GM12878 (cell line): ENCODE results near the gene NES. TPM values are rescaled to one million over a fixed set of nuclear protein-coding genes. Genes with fewer than 3 reads are reported as not detected.

ENCODE experiments used
- ATAC-seq: fragments of 200-7000 bp; cut with Tn5 transposase; 3 replicates; pipeline ENCODE4 v1.9.1; 2020; ENCODE audit warnings: mild to moderate bottlenecking, moderate library complexity
- BruUV-seq: library from RNA; stranded (reverse); fragments of 400-500 nt; replicated peaks from 2 replicates; lab custom pipeline; 2021; lab: Mats Ljungman, UMichigan
- CTCF ChIA-PET: fragments of 300-600 bp; sonication (Branson Sonifier 250); formaldehyde crosslinking; extraction: SDS; loops from one replicate; lab custom pipeline; 2021; ENCODE audit warnings: inconsistent platforms; lab: Yijun Ruan, JAX
- POLR2A ChIA-PET: fragments of 350-600 bp; formaldehyde crosslinking; extraction: SDS; loops from one replicate; lab custom pipeline; 2021; ENCODE audit warnings: inconsistent platforms; lab: Charles Lee
- RAD21 ChIA-PET: fragments of 300-600 bp; sonication (Branson Sonifier 250); formaldehyde crosslinking; loops from one replicate; lab custom pipeline; 2023; ENCODE audit warnings: antibody characterized with exemption; ENCODE audit not compliant: unreplicated experiment; lab: Charles Lee
- SMC1A ChIA-PET: fragments of 300-600 bp; sonication (Branson Sonifier 250); formaldehyde crosslinking; loops from one replicate; lab custom pipeline; 2023; ENCODE audit not compliant: unreplicated experiment, uncharacterized antibody; lab: Charles Lee
- DNase-seq: peaks from one replicate; pipeline ENCODE4 v3.0.0-alpha.2; 2011; ENCODE audit warnings: low read depth, low spot score
- FAIRE-seq: peaks from 3 replicates; lab custom pipeline; 2011; peaks lifted over from hg19 to GRCh38; lab: Jason Lieb, UNC
- H2AFZ ChIP-seq: 2 replicates; pipeline ENCODE4 v1.6.0; 2011; ENCODE audit warnings: low read depth, low read length, control low read depth; ENCODE audit not compliant: control insufficient read depth
- H3K27ac ChIP-seq: 2 replicates; pipeline ENCODE4 v1.5.1; 2011; ENCODE audit warnings: control low read depth; ENCODE audit not compliant: control insufficient read depth, insufficient read depth
- H3K27me3 ChIP-seq, 2 experiments: replicated peaks in 1 of 2; 2 replicates each; pipeline versions ENCODE4 v1.6.0 to v1.6.1; 2011; ENCODE audit warnings: low read length in 1 of 2; ENCODE audit not compliant: control insufficient read depth in 2 of 2, insufficient read depth in 2 of 2
- H3K36me3 ChIP-seq, 2 experiments: 2 replicates each; pipeline ENCODE4 v1.5.1; 2011; ENCODE audit warnings: low read length in 1 of 2; ENCODE audit not compliant: control insufficient read depth in 2 of 2, insufficient read depth in 2 of 2
- H3K4me1 ChIP-seq: 2 replicates; pipeline ENCODE4 v1.6.1; 2011; ENCODE audit warnings: mild to moderate bottlenecking, low read length, moderate library complexity, mixed read lengths; ENCODE audit not compliant: control insufficient read depth, insufficient read depth
- H3K4me2 ChIP-seq: 2 replicates; pipeline ENCODE4 v1.6.0; 2011; ENCODE audit warnings: control low read depth; ENCODE audit not compliant: control insufficient read depth, insufficient read depth
- H3K4me3 ChIP-seq: fragments of 200-600 bp; sonication (generic); 2 replicates; pipeline ENCODE4 v1.5.1; 2016
- H3K79me2 ChIP-seq: 2 replicates; pipeline ENCODE4 v1.6.0; 2011; ENCODE audit warnings: low read length; ENCODE audit not compliant: control insufficient read depth, insufficient read depth
- H3K9ac ChIP-seq: 2 replicates; pipeline ENCODE4 v1.8.0; 2011; ENCODE audit warnings: low read length, control low read depth, mixed read lengths; ENCODE audit not compliant: control insufficient read depth, insufficient read depth
- H3K9me3 ChIP-seq: replicated peaks from 3 replicates; pipeline ENCODE4 v1.5.1; 2011; ENCODE audit warnings: mild to moderate bottlenecking, low read length; ENCODE audit not compliant: control insufficient read depth, insufficient read depth
- H4K20me1 ChIP-seq: 2 replicates; pipeline ENCODE4 v1.6.0; 2011; ENCODE audit not compliant: control insufficient read depth, insufficient read depth
- CEBPZ ChIP-seq: fragments of 150-350 bp; IDR thresholded peaks from 2 replicates; pipeline ENCODE4 v1.6.1; 2016; ENCODE audit warnings: low read depth, low read length
- FOS ChIP-seq: IDR thresholded peaks from 3 replicates; pipeline ENCODE4 v1.6.1; 2011; ENCODE audit warnings: borderline replicate concordance; ENCODE audit not compliant: insufficient read length; ENCODE audit errors: extremely low read depth
- FOXM1 ChIP-seq: IDR thresholded peaks from 2 replicates; pipeline ENCODE4 v1.6.1; 2012; ENCODE audit warnings: low read depth, mild to moderate bottlenecking, inconsistent platforms, low read length, moderate library complexity
- MAX ChIP-seq: IDR thresholded peaks from 2 replicates; pipeline ENCODE4 v1.6.1; 2012; ENCODE audit warnings: low read depth, low read length, improper control_type of control experiment
- WGBS: methylation state at CpG from one replicate; pipeline ENCODE4 v1.1.6; 2016; ENCODE audit warnings: low lambda C conversion rate; ENCODE audit not compliant: insufficient replicate concordance, insufficient coverage; ENCODE audit errors: missing lambda C conversion rate; 5-methylcytosine and 5-hydroxymethylcytosine counted together
- in situ Hi-C: fragments of 300-500 bp; cut with MboI; formaldehyde crosslinking; loops from 9 replicates; pipeline ENCODE4 v1.14.3; 2018; ENCODE audit warnings: mixed read lengths
- intact Hi-C: fragments of 100-400 bp; cut with micrococcal nuclease; formaldehyde crosslinking; loops from one replicate; pipeline ENCODE4 v1.14.2; 2022; ENCODE audit not compliant: unreplicated experiment
- polyA plus RNA-seq, 11 experiments: library from polyadenylated mRNA; depleted of rRNA in 4 of 11; unstranded in 6 of 11; stranded (reverse) in 5 of 11; fragments of >200 nt; fragmentation: Nextera tagmentation in 4 of 11; fragmentation: Illumina TruSeq in 1 of 11; extraction: Ambion mirVana in 4 of 11; extraction: Trizol in 1 of 11; gene quantifications; 1 replicate in 1 of 11; 2 replicates in 10 of 11; pipeline versions ENCODE4 v1.2.1 to v1.2.3, GENCODE V29; 2011 to 2016; ENCODE audit warnings: inconsistent platforms in 2 of 11, missing spikeins in 2 of 11, low read depth in 1 of 11
- total RNA-seq, 4 experiments: library from RNA; depleted of rRNA in 3 of 4; stranded (reverse); fragments of >200 nt in 3 of 4; fragmentation: Illumina TruSeq in 1 of 4; extraction: Trizol in 1 of 4; gene quantifications; 2 replicates each; pipeline versions ENCODE4 v1.2.1 to v1.2.3, GENCODE V29; 2013 to 2021

The NES gene
- total and polyA plus RNA-seq, 10 of the 15 experiments (the other 5 are each of a cell fraction or from before 2014, with no cell fraction given), result under 0.01 to 0.15 (median 0.02) TPM; not detected in 4

- no peaks in the 10 kb centered on the region for H3K36me3 ChIP-seq
- POLR2A ChIA-PET, result no interaction called here
- no peak overlapping the region for H3K27ac ChIP-seq
- CTCF ChIA-PET, result interaction anchor here (0.6 to 4.2 kb wide), 3 partner anchors 12 to 41 kb away, joined by 3 to 26 read pairs (median 15); no protein-coding TSS in a partner anchor
- DNase-seq, result no peak
- SMC1A ChIA-PET, result interaction anchor here (2.5 kb wide), 1 partner anchor 18 kb away, joined by 8 read pairs; no protein-coding TSS in a partner anchor
- 82% methylated on average over 3 of the region's 3 CpGs for WGBS
- H3K9ac ChIP-seq, result no peak overlapping the region
- TF ChIP-seq FOXM1, result no peak
- TF ChIP-seq, all 136 proteins: peak for 0
- Histone ChIP-seq H4K20me1 (no peaks in the 10 kb centered on the region), H3K4me3 (no peak overlapping the region), H3K79me2 (no peaks in the 10 kb centered on the region), H2AFZ (no peak overlapping the region), H3K4me2 (no peak overlapping the region), H3K9me3 (no peaks in the 10 kb centered on the region), H3K27me3 (peaks cover 0 to 2% of the 10 kb centered on the region in 2 experiments; a peak in 3 of 4 replicates), H3K4me1 (peaks cover 8% of the 10 kb centered on the region)
- intact Hi-C loops (no loop called here), in situ Hi-C loops (no loop called here)
- no peak for ATAC-seq
- RAD21 ChIA-PET, result no interaction called here
- BruUV-seq, result no TSS peak
- no peak for FAIRE-seq
Measured at GRCh38 chr1:156645056-156645455, 32.2 kb downstream of the NES start.

GRCh38 chr1:156644640-156645039 is 32.6 kb downstream of the NES start:
- ChIA-PET RAD21 (no interaction called here), POLR2A (interaction anchor here (1.1 kb wide), 1 partner anchor 11 kb away, joined by 4 read pairs; no protein-coding TSS in a partner anchor)
- TF ChIP-seq FOS (no peak), MAX (no peak), CEBPZ (no peak)

More at GRCh38 chr1:156644640-156645039, 32.6 kb downstream of the NES start:
- no peak overlapping the region for H2AFZ ChIP-seq
- ChIA-PET CTCF (interaction anchor here (1.2 to 4.2 kb wide), 3 partner anchors 11 to 18 kb away, joined by 3 to 26 read pairs (median 15); no protein-coding TSS in a partner anchor), SMC1A (interaction anchor here (2.5 kb wide), 1 partner anchor 17 kb away, joined by 8 read pairs; no protein-coding TSS in a partner anchor)
- no peaks in the 10 kb centered on the region for H3K9me3 ChIP-seq
- H3K27me3 ChIP-seq, result peaks cover 0 to 2% of the 10 kb centered on the region in 2 experiments; a peak in 3 of 4 replicates
- no peak for ATAC-seq
- 0% methylated on average over 1 of the region's 1 CpG for WGBS
- H3K4me2 ChIP-seq, result no peak overlapping the region
- no peaks in the 10 kb centered on the region for H3K36me3 ChIP-seq
- no peak for FAIRE-seq
- H3K9ac ChIP-seq, result no peak overlapping the region
- intact Hi-C loops (no loop called here), in situ Hi-C loops (no loop called here)
- DNase-seq, result no peak
- H3K79me2 ChIP-seq, result no peaks in the 10 kb centered on the region
- no peak overlapping the region for H3K4me3 ChIP-seq
- no peak overlapping the region for H3K27ac ChIP-seq
- peaks cover 8% of the 10 kb centered on the region for H3K4me1 ChIP-seq
- BruUV-seq, result no TSS peak
- no peaks in the 10 kb centered on the region for H4K20me1 ChIP-seq
